Measurements from ENCODE around the gene MYBPH.

Gene MYBPH, protein sequence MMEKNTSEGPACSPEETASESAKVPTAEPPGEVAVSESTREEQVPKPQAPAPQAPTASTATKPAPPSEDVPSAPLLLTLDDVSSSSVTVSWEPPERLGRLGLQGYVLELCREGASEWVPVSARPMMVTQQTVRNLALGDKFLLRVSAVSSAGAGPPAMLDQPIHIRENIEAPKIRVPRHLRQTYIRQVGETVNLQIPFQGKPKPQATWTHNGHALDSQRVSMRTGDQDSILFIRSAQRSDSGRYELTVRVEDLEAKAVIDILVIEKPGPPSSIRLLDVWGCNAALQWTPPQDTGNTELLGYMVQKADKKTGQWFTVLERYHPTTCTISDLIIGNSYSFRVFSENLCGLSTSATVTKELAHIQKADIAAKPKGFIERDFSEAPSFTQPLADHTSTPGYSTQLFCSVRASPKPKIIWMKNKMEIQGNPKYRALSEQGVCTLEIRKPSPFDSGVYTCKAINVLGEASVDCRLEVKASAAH

DNA sequence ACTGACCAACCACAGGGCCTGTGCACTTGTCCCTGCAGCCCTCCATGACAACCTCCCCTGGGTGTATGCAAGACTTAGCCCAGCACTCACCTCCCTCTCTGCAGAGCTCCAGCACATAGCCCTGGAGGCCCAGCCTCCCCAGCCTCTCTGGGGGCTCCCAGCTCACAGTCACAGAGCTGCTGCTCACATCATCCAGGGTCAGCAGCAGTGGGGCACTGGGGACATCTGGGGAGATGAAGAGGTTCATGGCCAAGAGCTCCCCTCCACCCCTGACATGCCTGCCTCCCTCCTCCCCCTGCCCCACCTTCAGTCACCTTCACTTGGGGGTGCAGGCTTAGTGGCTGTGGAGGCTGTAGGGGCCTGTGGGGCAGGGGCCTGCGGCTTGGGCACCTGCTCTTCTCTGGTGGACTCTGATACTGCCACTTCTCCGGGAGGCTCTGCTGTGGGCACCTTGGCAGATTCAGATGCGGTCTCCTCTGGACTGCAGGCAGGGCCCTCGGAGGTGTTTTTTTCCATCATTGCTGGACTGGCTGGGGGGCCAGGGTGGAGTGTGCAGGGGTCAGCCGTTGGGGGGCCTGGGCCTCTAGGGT is at the start of gene MYBPH:
Gene MYBPH, minus strand, starts transcription at position 590 of the 590 bp plus-strand sequence. Its CDS starts 71 bp downstream, at position 519.
- Histone ChIP-seq H3K36me3 (ENCODE audit: insufficient read depth, low read length) (no peaks in the 10 kb centered on the region), H3K4me2 (ENCODE audit: low read depth, low read length, poor library complexity, severe bottlenecking) (no peak within 1 kb of the TSS), H3K4me1 (ENCODE audit: insufficient read depth, low read length, poor library complexity, severe bottlenecking) (peaks cover 17% of the 10 kb centered on the region), H3K4me3 (ENCODE audit: low read length, poor library complexity, severe bottlenecking) (no peak within 1 kb of the TSS), H3K9me3 (ENCODE audit: insufficient read depth, low read depth, low read length) (no peaks in the 10 kb centered on the region), H3K9me2 (replicated peaks; ENCODE audit: low read depth, low read length) (no peaks in the 10 kb centered on the region), H4K20me1 (ENCODE audit: insufficient read depth, low read length, poor library complexity, severe bottlenecking) (no peaks in the 10 kb centered on the region), H3K79me2 (ENCODE audit: insufficient read depth, low read length) (no peaks in the 10 kb centered on the region), H3K27me3 (ENCODE audit: insufficient read depth, low read length, poor library complexity, severe bottlenecking) (no peaks in the 10 kb centered on the region), H3K9ac (ENCODE audit: low read depth, low read length, poor library complexity, severe bottlenecking) (no peak within 1 kb of the TSS), H3F3A (ENCODE audit: low read depth) (no peaks in the 10 kb centered on the region), H2AFZ (ENCODE audit: low read length) (no peak within 1 kb of the TSS)
- TF ChIP-seq, protein P1, sequence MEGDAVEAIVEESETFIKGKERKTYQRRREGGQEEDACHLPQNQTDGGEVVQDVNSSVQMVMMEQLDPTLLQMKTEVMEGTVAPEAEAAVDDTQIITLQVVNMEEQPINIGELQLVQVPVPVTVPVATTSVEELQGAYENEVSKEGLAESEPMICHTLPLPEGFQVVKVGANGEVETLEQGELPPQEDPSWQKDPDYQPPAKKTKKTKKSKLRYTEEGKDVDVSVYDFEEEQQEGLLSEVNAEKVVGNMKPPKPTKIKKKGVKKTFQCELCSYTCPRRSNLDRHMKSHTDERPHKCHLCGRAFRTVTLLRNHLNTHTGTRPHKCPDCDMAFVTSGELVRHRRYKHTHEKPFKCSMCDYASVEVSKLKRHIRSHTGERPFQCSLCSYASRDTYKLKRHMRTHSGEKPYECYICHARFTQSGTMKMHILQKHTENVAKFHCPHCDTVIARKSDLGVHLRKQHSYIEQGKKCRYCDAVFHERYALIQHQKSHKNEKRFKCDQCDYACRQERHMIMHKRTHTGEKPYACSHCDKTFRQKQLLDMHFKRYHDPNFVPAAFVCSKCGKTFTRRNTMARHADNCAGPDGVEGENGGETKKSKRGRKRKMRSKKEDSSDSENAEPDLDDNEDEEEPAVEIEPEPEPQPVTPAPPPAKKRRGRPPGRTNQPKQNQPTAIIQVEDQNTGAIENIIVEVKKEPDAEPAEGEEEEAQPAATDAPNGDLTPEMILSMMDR (conservative IDR thresholded peaks at IDR 0.05; ENCODE audit: low read length): no peak
- no peak for TF ChIP-seq EZH2phosphoT487 (IDR thresholded peaks at IDR 0.05; ENCODE audit: borderline replicate concordance)

DNA sequence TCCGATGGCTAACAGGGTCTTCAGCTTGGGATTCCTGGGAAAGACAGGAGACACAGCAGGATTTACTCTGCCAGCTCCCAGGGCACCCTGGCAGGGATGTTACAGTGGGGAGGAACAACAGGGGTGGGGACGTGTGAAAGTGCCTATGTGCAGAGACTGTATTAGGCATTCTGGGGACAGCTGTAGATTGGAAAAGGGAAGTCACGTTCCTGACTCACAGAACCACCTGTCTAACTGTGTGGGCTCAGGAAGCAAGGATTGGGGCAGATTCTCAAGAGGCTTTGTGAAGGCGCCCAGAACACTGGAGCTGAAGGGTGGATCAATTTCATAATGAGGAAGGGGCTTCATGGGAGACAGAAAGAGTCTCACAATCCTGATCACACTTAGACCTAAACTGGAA is 49.4 kb upstream of the MYBPH start:
- no peaks in the 10 kb centered on the region for H3K9me2 ChIP-seq (replicated peaks; ENCODE audit: low read depth, low read length)
- no peaks in the 10 kb centered on the region for H4K20me1 ChIP-seq (ENCODE audit: insufficient read depth, low read length, poor library complexity, severe bottlenecking)
- H3K79me2 ChIP-seq (ENCODE audit: insufficient read depth, low read length): no peaks in the 10 kb centered on the region
- H2AFZ ChIP-seq (ENCODE audit: low read length): no peak overlapping the region
- H3K27me3 ChIP-seq (ENCODE audit: insufficient read depth, low read length, poor library complexity, severe bottlenecking): no peaks in the 10 kb centered on the region
- H3K9me3 ChIP-seq (ENCODE audit: insufficient read depth, low read depth, low read length): no peaks in the 10 kb centered on the region
- H3F3A ChIP-seq (ENCODE audit: low read depth): no peaks in the 10 kb centered on the region
- H3K4me2 ChIP-seq (ENCODE audit: low read depth, low read length, poor library complexity, severe bottlenecking): no peak overlapping the region
- no peak overlapping the region for H3K9ac ChIP-seq (ENCODE audit: low read depth, low read length, poor library complexity, severe bottlenecking)
- peaks cover 19% of the 10 kb centered on the region for H3K4me1 ChIP-seq (ENCODE audit: insufficient read depth, low read length, poor library complexity, severe bottlenecking)
- no peaks in the 10 kb centered on the region for H3K36me3 ChIP-seq (ENCODE audit: insufficient read depth, low read length)
- H3K4me3 ChIP-seq (ENCODE audit: low read length, poor library complexity, severe bottlenecking): no peak overlapping the region
- TF ChIP-seq, protein P1 (conservative IDR thresholded peaks at IDR 0.05; ENCODE audit: low read length): no peak
- TF ChIP-seq EZH2phosphoT487 (IDR thresholded peaks at IDR 0.05; ENCODE audit: borderline replicate concordance): no peak

DNA sequence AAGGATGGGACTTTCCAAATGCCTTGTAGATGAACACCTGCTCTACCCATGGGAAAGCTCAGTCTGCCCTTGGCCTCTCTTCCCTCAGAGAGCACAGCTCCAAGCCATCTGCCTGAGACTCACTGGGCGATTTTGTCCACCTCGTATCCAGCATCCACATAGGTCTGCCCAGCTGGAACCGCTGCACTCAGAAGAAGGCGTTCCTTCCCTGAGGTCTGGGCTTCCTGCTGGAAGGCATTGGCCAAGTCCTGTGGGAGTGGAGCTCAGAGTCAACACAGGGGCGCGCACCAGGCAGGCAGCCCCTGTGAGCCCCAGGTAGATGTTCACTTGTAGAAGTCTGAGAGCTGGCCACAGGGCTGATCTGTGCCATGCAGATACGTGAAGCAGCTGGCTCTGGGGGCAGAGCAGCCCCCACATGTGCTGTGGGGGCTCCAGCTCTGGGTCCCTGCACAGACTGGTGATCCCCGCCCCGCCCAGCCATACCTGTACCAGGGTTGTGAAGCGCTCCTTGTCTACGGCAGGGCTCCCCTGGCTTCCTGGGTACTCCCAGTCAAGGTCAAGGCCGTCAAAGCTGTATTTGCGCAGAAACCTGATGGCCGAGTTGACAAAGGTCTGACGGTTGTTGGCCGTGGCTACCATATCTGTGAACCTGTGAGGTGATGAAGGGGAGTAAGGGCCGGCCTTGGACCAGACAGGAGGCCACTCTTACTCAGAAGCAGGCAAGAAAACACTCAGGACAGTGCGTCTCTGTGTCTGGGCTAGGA is 47.6 kb upstream of the MYBPH start:
- peaks cover 3% of the 10 kb centered on the region for H3K4me1 ChIP-seq (ENCODE audit: insufficient read depth, low read length, poor library complexity, severe bottlenecking)
- H3K4me3 ChIP-seq (ENCODE audit: low read length, poor library complexity, severe bottlenecking): no peak overlapping the region
- no peaks in the 10 kb centered on the region for H3K9me2 ChIP-seq (replicated peaks; ENCODE audit: low read depth, low read length)
- H3K79me2 ChIP-seq (ENCODE audit: insufficient read depth, low read length): no peaks in the 10 kb centered on the region
- H3K4me2 ChIP-seq (ENCODE audit: low read depth, low read length, poor library complexity, severe bottlenecking): no peak overlapping the region
- no peaks in the 10 kb centered on the region for H3K9me3 ChIP-seq (ENCODE audit: insufficient read depth, low read depth, low read length)
- no peaks in the 10 kb centered on the region for H3K27me3 ChIP-seq (ENCODE audit: insufficient read depth, low read length, poor library complexity, severe bottlenecking)
- H3F3A ChIP-seq (ENCODE audit: low read depth): no peaks in the 10 kb centered on the region
- no peak for TF ChIP-seq EZH2phosphoT487 (IDR thresholded peaks at IDR 0.05; ENCODE audit: borderline replicate concordance)
- TF ChIP-seq, protein P1 (conservative IDR thresholded peaks at IDR 0.05; ENCODE audit: low read length): no peak
- no peak overlapping the region for H3K9ac ChIP-seq (ENCODE audit: low read depth, low read length, poor library complexity, severe bottlenecking)
- H2AFZ ChIP-seq (ENCODE audit: low read length): no peak overlapping the region
- no peaks in the 10 kb centered on the region for H4K20me1 ChIP-seq (ENCODE audit: insufficient read depth, low read length, poor library complexity, severe bottlenecking)
- H3K36me3 ChIP-seq (ENCODE audit: insufficient read depth, low read length): no peaks in the 10 kb centered on the region
